ENCODE results near the gene SCNN1B.
"Not testable (repeated sequence)": the region's sequence is repeated elsewhere in the genome, so short reads cannot be mapped to it uniquely, and the experiment has no call there.

Gene SCNN1B

GRCh38 chr16:23302045-23302956 is at the start of gene SCNN1B:
Gene SCNN1B, plus strand, starts transcription at chr16:23302302. Its CDS starts 46,298 bp downstream, at chr16:23348600.
- no peak for DNase-seq (ENCODE audit: low read depth in 2 of 2)

GRCh38 chr16:23252310-23252709 is 49.8 kb upstream of the SCNN1B start:
- no peak for DNase-seq (ENCODE audit: low read depth in 2 of 2)

GRCh38 chr16:23253650-23254049 is 48.5 kb upstream of the SCNN1B start:
- not testable (repeated sequence) for DNase-seq (ENCODE audit: low read depth in 2 of 2)

- no peak for DNase-seq (ENCODE audit: low read depth in 2 of 2)
These were observed 47.8 kb upstream of the SCNN1B start for GRCh38 chr16:23254338-23254737.

- no peak for DNase-seq (ENCODE audit: low read depth in 2 of 2)
These were observed 47.1 kb upstream of the SCNN1B start for GRCh38 chr16:23255000-23255399.

- DNase-seq (ENCODE audit: low read depth in 2 of 2) = no peak
These were observed 45.7 kb upstream of the SCNN1B start for GRCh38 chr16:23256440-23256839.

- DNase-seq (ENCODE audit: low read depth in 2 of 2) = no peak
These were observed 44.4 kb upstream of the SCNN1B start for GRCh38 chr16:23257682-23258081.

GRCh38 chr16:23258919-23259237 is 43.2 kb upstream of the SCNN1B start:
- DNase-seq (ENCODE audit: low read depth in 2 of 2) = no peak

- no peak for DNase-seq (ENCODE audit: low read depth in 2 of 2)
These were observed 34.5 kb upstream of the SCNN1B start for GRCh38 chr16:23267647-23268046.

GRCh38 chr16:23268561-23268960 is 33.5 kb upstream of the SCNN1B start:
- DNase-seq (ENCODE audit: low read depth in 2 of 2) = no peak

GRCh38 chr16:23269248-23269953 is 32.7 kb upstream of the SCNN1B start:
- DNase-seq (ENCODE audit: low read depth in 2 of 2) = no peak

- no peak for DNase-seq (ENCODE audit: low read depth in 2 of 2)
These were observed 31.4 kb upstream of the SCNN1B start for GRCh38 chr16:23270654-23271053.

- DNase-seq (ENCODE audit: low read depth in 2 of 2) = no peak
These were observed 27.1 kb upstream of the SCNN1B start for GRCh38 chr16:23274968-23275367.

- DNase-seq (ENCODE audit: low read depth in 2 of 2) = no peak
These were observed 25.3 kb upstream of the SCNN1B start for GRCh38 chr16:23276821-23277220.

GRCh38 chr16:23278031-23278430 is 24.1 kb upstream of the SCNN1B start:
- no peak for DNase-seq (ENCODE audit: low read depth in 2 of 2)

GRCh38 chr16:23279721-23280153 is 22.4 kb upstream of the SCNN1B start:
- DNase-seq (ENCODE audit: low read depth in 2 of 2) = no peak

- no peak for DNase-seq (ENCODE audit: low read depth in 2 of 2)
These were observed 21.6 kb upstream of the SCNN1B start for GRCh38 chr16:23280483-23280967.

- no peak for DNase-seq (ENCODE audit: low read depth in 2 of 2)
These were observed 19.5 kb upstream of the SCNN1B start for GRCh38 chr16:23282568-23282967.

GRCh38 chr16:23283571-23283970 is 18.5 kb upstream of the SCNN1B start:
- no peak for DNase-seq (ENCODE audit: low read depth in 2 of 2)

GRCh38 chr16:23284584-23284983 is 17.5 kb upstream of the SCNN1B start:
- DNase-seq (ENCODE audit: low read depth in 2 of 2) = no peak

GRCh38 chr16:23286131-23286532 is 16.0 kb upstream of the SCNN1B start:
- no peak for DNase-seq (ENCODE audit: low read depth in 2 of 2)

GRCh38 chr16:23288209-23288608 is 13.9 kb upstream of the SCNN1B start:
- DNase-seq (ENCODE audit: low read depth in 2 of 2) = no peak

All from fibroblast of skin of left biceps (primary cell).